A673 (cell line): ENCODE measurements around the gene DPP10. TPM values are rescaled to one million over a fixed set of nuclear protein-coding genes. Genes with fewer than 3 reads are reported as not detected.

Source experiments
- BruUV-seq: library from RNA; stranded (reverse); fragments of 400-500 nt; replicated peaks from 2 replicates; lab custom pipeline; 2021; lab: Mats Ljungman, UMichigan
- CTCF ChIA-PET: fragments of 300-600 bp; sonication (Branson Sonifier 250); formaldehyde crosslinking; loops from one replicate; lab custom pipeline; 2022; ENCODE audit warnings: antibody characterized with exemption; lab: Charles Lee
- POLR2A ChIA-PET: fragments of 300-600 bp; sonication (Branson Sonifier 250); formaldehyde crosslinking; loops from one replicate; lab custom pipeline; 2022; ENCODE audit warnings: antibody characterized with exemption; ENCODE audit not compliant: low non-redundant PET; lab: Charles Lee
- DNase-seq: peaks from one replicate; pipeline ENCODE4 v3.0.0-alpha.2; 2015; ENCODE audit warnings: low spot score
- H3K27ac ChIP-seq: fragments of 200-600 bp; sonication (generic); 2 replicates; pipeline ENCODE4 v1.5.1; 2016; ENCODE audit warnings: mixed run types, low read depth, mild to moderate bottlenecking, mixed read lengths, antibody characterized with exemption, low read length; ENCODE audit not compliant: poor library complexity, severe bottlenecking
- H3K27me3 ChIP-seq: fragments of 200-600 bp; sonication (generic); replicated peaks from 2 replicates; pipeline ENCODE4 v1.6.1; 2017; ENCODE audit warnings: mixed run types, low read depth, mild to moderate bottlenecking, mixed read lengths, antibody characterized with exemption, low read length; ENCODE audit not compliant: insufficient read depth, poor library complexity
- H3K36me3 ChIP-seq: fragments of 200-600 bp; sonication (generic); 2 replicates; pipeline ENCODE4 v1.6.1; 2016; ENCODE audit warnings: mixed run types, mild to moderate bottlenecking, mixed read lengths, antibody characterized with exemption, low read length; ENCODE audit not compliant: insufficient read depth, poor library complexity, severe bottlenecking
- H3K4me1 ChIP-seq: fragments of 200-600 bp; sonication (generic); 2 replicates; pipeline ENCODE4 v1.6.1; 2017; ENCODE audit warnings: mixed run types, mild to moderate bottlenecking, mixed read lengths, antibody characterized with exemption, low read length; ENCODE audit not compliant: insufficient read depth, poor library complexity, severe bottlenecking
- H3K4me3 ChIP-seq: fragments of 200-600 bp; sonication (generic); 2 replicates; pipeline ENCODE4 v1.5.1; 2016; ENCODE audit warnings: low read depth, mixed run types, mild to moderate bottlenecking, mixed read lengths, low read length; ENCODE audit not compliant: poor library complexity, severe bottlenecking
- H3K9me3 ChIP-seq: fragments of 200-600 bp; sonication (generic); 2 replicates; pipeline ENCODE4 v1.6.1; 2016; ENCODE audit warnings: mixed run types, low read depth, mild to moderate bottlenecking, mixed read lengths, antibody characterized with exemption, low read length; ENCODE audit not compliant: poor library complexity, severe bottlenecking
- EZH2 ChIP-seq: fragments of 200-600 bp; sonication (generic); IDR thresholded peaks from 2 replicates; pipeline ENCODE4 v1.6.1; 2017; ENCODE audit warnings: borderline replicate concordance, low read depth, mild to moderate bottlenecking, mixed read lengths, antibody characterized with exemption, low read length; ENCODE audit not compliant: poor library complexity, severe bottlenecking
- intact Hi-C: fragments of 100-400 bp; cut with micrococcal nuclease; formaldehyde crosslinking; loops from one replicate; pipeline ENCODE4 v1.10.0; 2022; ENCODE audit not compliant: unreplicated experiment
- total RNA-seq: library from RNA; stranded (reverse); gene quantifications from 2 replicates; pipeline ENCODE4 v1.2.3, GENCODE V29; 2021
- TF ChIP-seq, protein P1 (sequence below): fragments of 300-800, 200-600 bp; sonication (generic); conservative IDR thresholded peaks from 2 replicates; pipeline ENCODE4 v1.5.1; 2017; ENCODE audit warnings: low read depth, mild to moderate bottlenecking, antibody characterized with exemption, low read length, moderate library complexity, mixed read lengths

Gene DPP10
- total RNA-seq, 1 experiment from 2014 or later, result not detected

- H3K27ac ChIP-seq, result no peak overlapping the region
- no peaks in the 10 kb centered on the region for H3K36me3 ChIP-seq
- ChIA-PET POLR2A (no interaction called here), CTCF (no interaction called here)
- H3K9me3 ChIP-seq, result no peaks in the 10 kb centered on the region
- DNase-seq, result no peak
- no peak for TF ChIP-seq EZH2
- TF ChIP-seq, protein P1, sequence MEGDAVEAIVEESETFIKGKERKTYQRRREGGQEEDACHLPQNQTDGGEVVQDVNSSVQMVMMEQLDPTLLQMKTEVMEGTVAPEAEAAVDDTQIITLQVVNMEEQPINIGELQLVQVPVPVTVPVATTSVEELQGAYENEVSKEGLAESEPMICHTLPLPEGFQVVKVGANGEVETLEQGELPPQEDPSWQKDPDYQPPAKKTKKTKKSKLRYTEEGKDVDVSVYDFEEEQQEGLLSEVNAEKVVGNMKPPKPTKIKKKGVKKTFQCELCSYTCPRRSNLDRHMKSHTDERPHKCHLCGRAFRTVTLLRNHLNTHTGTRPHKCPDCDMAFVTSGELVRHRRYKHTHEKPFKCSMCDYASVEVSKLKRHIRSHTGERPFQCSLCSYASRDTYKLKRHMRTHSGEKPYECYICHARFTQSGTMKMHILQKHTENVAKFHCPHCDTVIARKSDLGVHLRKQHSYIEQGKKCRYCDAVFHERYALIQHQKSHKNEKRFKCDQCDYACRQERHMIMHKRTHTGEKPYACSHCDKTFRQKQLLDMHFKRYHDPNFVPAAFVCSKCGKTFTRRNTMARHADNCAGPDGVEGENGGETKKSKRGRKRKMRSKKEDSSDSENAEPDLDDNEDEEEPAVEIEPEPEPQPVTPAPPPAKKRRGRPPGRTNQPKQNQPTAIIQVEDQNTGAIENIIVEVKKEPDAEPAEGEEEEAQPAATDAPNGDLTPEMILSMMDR, result no peak
- intact Hi-C loops, result no loop called here
- H3K4me3 ChIP-seq, result no peak overlapping the region
- no peaks in the 10 kb centered on the region for H3K4me1 ChIP-seq
- no TSS peak for BruUV-seq
- H3K27me3 ChIP-seq, result no peaks in the 10 kb centered on the region
Measured at GRCh38 chr2:114534116-114535084, 92.0 kb downstream of the DPP10 start.

DNA sequence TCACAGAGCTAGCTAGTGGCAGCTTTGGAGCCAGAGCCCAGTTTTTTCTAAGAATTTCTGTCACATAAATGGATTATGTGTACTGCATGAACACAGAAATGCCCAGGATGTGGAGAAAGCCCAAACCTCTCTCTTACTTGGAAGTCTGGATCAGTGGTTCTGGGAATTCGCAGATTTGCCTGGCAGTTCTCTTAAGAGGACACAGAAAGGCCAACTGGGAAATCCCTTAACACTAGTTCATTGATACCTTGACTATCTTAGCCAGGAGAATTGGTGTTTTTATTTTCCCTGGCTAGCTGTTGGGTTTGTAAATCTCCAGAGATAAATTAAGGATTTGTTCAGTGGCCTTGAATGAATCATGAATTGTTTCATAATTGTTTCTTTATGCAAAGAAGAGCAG is 95.3 kb downstream of the DPP10 start:
- DNase-seq, result no peak
- H3K36me3 ChIP-seq, result no peaks in the 10 kb centered on the region
- no peaks in the 10 kb centered on the region for H3K4me1 ChIP-seq
- H3K9me3 ChIP-seq, result no peaks in the 10 kb centered on the region
- intact Hi-C loops, result no loop called here
- no peak overlapping the region for H3K4me3 ChIP-seq
- no peak overlapping the region for H3K27ac ChIP-seq
- no peaks in the 10 kb centered on the region for H3K27me3 ChIP-seq
- CTCF ChIA-PET, result no interaction called here
- TF ChIP-seq, protein P1, result no peak
- TF ChIP-seq EZH2, result no peak
- POLR2A ChIA-PET, result no interaction called here
- BruUV-seq, result no TSS peak

DNA sequence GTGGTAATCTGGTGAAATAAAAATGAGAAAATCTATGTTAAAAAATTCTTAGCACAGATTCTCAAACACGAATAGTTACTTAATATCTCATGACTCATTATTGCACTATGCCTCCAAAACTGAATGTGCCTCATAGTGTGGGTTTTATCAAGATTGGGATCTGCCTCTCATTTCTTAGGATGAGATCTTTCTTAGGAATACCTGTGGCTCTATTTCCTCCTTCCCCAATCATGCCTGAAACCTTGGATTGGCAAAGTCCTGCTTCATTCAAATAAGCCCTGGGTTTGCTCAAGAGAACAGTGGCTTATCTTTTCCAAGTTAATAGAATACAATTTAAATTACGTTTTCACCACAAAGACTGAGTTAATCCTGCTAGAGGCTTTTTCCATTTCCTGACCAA is 100.3 kb downstream of the DPP10 start:
- Histone ChIP-seq H3K36me3 (no peaks in the 10 kb centered on the region), H3K9me3 (no peaks in the 10 kb centered on the region), H3K27me3 (no peaks in the 10 kb centered on the region), H3K4me3 (no peak overlapping the region), H3K4me1 (no peaks in the 10 kb centered on the region), H3K27ac (no peak overlapping the region)
- TF ChIP-seq, protein P1, result no peak
- TF ChIP-seq EZH2, result no peak
- POLR2A ChIA-PET, result no interaction called here
- no TSS peak for BruUV-seq
- CTCF ChIA-PET, result no interaction called here
- no peak for DNase-seq
- intact Hi-C loops, result no loop called here
